MM.1S (cell line): ENCODE measurements around the gene MARCHF6.
"Not testable (repeated sequence)": the region's sequence is repeated elsewhere in the genome, so short reads cannot be mapped to it uniquely, and the experiment has no call there.

Experiments used
- DNase-seq: peaks from one replicate; pipeline ENCODE4 v3.0.0-alpha.2; 2015
- H2AFZ ChIP-seq: fragments of 300-600 bp; sonication (generic); 2 replicates; pipeline ENCODE4 v1.6.0; 2016; ENCODE audit warnings: antibody characterized with exemption, low read length
- H3F3A ChIP-seq: fragments of 300-600 bp; sonication (generic); 2 replicates; pipeline ENCODE4 v1.6.1; 2016; ENCODE audit warnings: mild to moderate bottlenecking, antibody characterized with exemption, low read length, moderate library complexity, mixed read lengths; ENCODE audit not compliant: insufficient read depth
- H3K27ac ChIP-seq: fragments of 300-600 bp; sonication (generic); 2 replicates; pipeline ENCODE4 v1.5.1; 2016; ENCODE audit warnings: mild to moderate bottlenecking, low read length
- H3K27me3 ChIP-seq: fragments of 300-600 bp; sonication (generic); replicated peaks from 2 replicates; pipeline ENCODE4 v1.6.0; 2016; ENCODE audit warnings: low read length; ENCODE audit not compliant: insufficient read depth
- H3K36me3 ChIP-seq: fragments of 300-600 bp; sonication (generic); replicated peaks from 2 replicates; pipeline ENCODE4 v1.6.1; 2016; ENCODE audit warnings: mild to moderate bottlenecking, low read length, mixed read lengths; ENCODE audit not compliant: insufficient read depth
- H3K4me1 ChIP-seq: fragments of 300-600 bp; sonication (generic); 2 replicates; pipeline ENCODE4 v1.6.1; 2016; ENCODE audit warnings: low read length, mixed read lengths
- H3K4me2 ChIP-seq: fragments of 300-600 bp; sonication (generic); 2 replicates; pipeline ENCODE4 v1.6.0; 2016; ENCODE audit warnings: low read depth, low read length
- H3K4me3 ChIP-seq: fragments of 300-600 bp; sonication (generic); 2 replicates; pipeline ENCODE4 v1.5.1; 2016; ENCODE audit warnings: low read length, mixed read lengths
- H3K79me2 ChIP-seq: fragments of 300-600 bp; sonication (generic); 2 replicates; pipeline ENCODE4 v1.6.1; 2016; ENCODE audit warnings: mixed run types, low read length, mixed read lengths
- H3K9ac ChIP-seq: fragments of 300-600 bp; sonication (generic); 2 replicates; pipeline ENCODE4 v1.6.1; 2016; ENCODE audit warnings: low read length, mixed read lengths
- H3K9me2 ChIP-seq: fragments of 300-600 bp; sonication (generic); replicated peaks from 2 replicates; pipeline ENCODE4 v1.6.1; 2016; ENCODE audit warnings: mild to moderate bottlenecking, low read length, mixed read lengths; ENCODE audit not compliant: insufficient read depth
- H3K9me3 ChIP-seq: fragments of 300-600 bp; sonication (generic); replicated peaks from 2 replicates; pipeline ENCODE4 v1.6.1; 2016; ENCODE audit warnings: mild to moderate bottlenecking, low read length, mixed read lengths; ENCODE audit not compliant: insufficient read depth
- H4K20me1 ChIP-seq: fragments of 300-600 bp; sonication (generic); 2 replicates; pipeline ENCODE4 v1.6.1; 2016; ENCODE audit warnings: mild to moderate bottlenecking, low read length, moderate library complexity, mixed read lengths; ENCODE audit not compliant: insufficient read depth
- CTCF ChIP-seq: fragments of 300-600 bp; sonication (generic); IDR thresholded peaks from 2 replicates; pipeline ENCODE4 v1.5.1; 2016; ENCODE audit warnings: antibody characterized with exemption, low read length, mixed read lengths
- EZH2 ChIP-seq: fragments of 300-600 bp; sonication (generic); optimal IDR thresholded peaks from 2 replicates; pipeline ENCODE3; 2017; ENCODE audit warnings: low read depth, mild to moderate bottlenecking, antibody characterized with exemption, low read length, mixed read lengths
- EZH2phosphoT487 ChIP-seq: fragments of 300-600 bp; sonication (generic); IDR thresholded peaks from 2 replicates; pipeline ENCODE4 v1.6.1; 2018; ENCODE audit warnings: antibody characterized with exemption, low read length

MARCHF6 gene

GRCh38 chr5:10370931-10371330, 17.4 kb downstream of the MARCHF6 start:
- H2AFZ ChIP-seq: no peak overlapping the region
- H3K27me3 ChIP-seq: no peaks in the 10 kb centered on the region
- H3K4me3 ChIP-seq: no peak overlapping the region
- H3K9me2 ChIP-seq: no peaks in the 10 kb centered on the region
- H3K4me2 ChIP-seq: no peak overlapping the region
- H3K27ac ChIP-seq: no peak overlapping the region
- H3F3A ChIP-seq: 0 out of 2 replicates have a peak, but pooled peaks cover 3% of the 10 kb centered on the region
- peaks cover 84% of the 10 kb centered on the region for H4K20me1 ChIP-seq
- no peak for DNase-seq
- no peaks in the 10 kb centered on the region for H3K36me3 ChIP-seq
- no peak for TF ChIP-seq CTCF
- TF ChIP-seq EZH2: no peak
- no peak for TF ChIP-seq EZH2phosphoT487
- H3K79me2 ChIP-seq: peaks cover 97% of the 10 kb centered on the region
- H3K9ac ChIP-seq: no peak overlapping the region
- H3K9me3 ChIP-seq: no peaks in the 10 kb centered on the region
- H3K4me1 ChIP-seq: peaks cover 33% of the 10 kb centered on the region

GRCh38 chr5:10371369-10371768, 17.9 kb downstream of the MARCHF6 start:
- H3K36me3 ChIP-seq: not testable (repeated sequence)
- peaks cover 81% of the 10 kb centered on the region for H4K20me1 ChIP-seq

DNA sequence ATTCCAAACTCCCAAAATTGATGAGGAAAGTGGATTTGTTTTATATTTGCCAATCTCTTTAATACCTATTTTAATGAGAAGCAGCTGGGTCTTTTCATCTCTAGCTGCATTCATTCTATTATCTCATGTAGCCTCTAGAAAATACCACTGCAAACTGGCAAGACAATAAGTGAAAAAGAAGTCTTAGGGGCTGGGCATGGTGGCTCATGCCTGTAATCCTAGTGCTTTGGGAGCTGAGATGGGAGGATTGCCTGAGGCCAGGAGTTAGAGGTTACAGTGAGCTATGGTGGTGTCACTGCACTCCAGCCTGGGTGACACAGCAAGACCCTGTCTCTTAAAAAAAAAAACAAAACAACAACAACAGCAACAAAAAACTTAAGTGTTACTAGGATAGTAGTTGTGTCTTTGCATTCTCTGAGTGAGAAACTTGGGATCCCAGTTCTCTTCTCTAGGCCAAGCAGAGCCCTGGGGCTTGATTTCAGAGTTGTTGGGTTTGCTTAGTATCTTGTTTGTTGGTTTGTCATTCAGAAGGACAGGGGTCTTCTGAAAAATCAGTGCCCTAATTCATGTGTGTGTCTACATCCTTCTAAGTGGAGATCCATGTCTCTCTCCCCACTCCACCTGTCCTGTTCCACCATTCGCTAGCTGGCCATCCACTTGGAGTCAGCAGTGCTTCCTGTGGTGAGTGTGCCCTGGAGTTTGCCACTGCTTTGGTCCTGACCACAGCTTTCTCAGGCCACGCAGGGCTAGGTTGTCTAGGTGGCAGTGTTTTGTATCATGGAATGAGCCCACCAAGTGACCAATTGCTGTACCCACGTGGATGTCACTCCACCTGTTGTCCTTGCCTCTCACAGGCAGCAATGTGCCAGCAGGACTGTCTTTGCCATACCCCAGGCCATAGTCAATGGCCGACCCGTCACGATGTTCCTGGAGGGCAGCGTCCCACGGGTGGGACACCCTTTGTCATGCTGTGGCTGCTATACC, 19.5 kb downstream of the MARCHF6 start:
- Histone ChIP-seq H3F3A (0 out of 2 replicates have a peak, but pooled peaks cover 3% of the 10 kb centered on the region), H2AFZ (no peak overlapping the region), H3K27me3 (no peaks in the 10 kb centered on the region), H3K27ac (no peak overlapping the region), H3K4me2 (no peak overlapping the region), H3K79me2 (peaks cover 96% of the 10 kb centered on the region), H3K9me2 (no peaks in the 10 kb centered on the region), H3K9me3 (no peaks in the 10 kb centered on the region), H3K36me3 (0 out of 2 replicates have a peak, but pooled peaks cover 5% of the 10 kb centered on the region), H4K20me1 (peaks cover 78% of the 10 kb centered on the region), H3K9ac (no peak overlapping the region), H3K4me3 (no peak overlapping the region), H3K4me1 (peaks cover 33% of the 10 kb centered on the region)
- DNase-seq: no peak
- no peak for TF ChIP-seq EZH2phosphoT487
- no peak for TF ChIP-seq EZH2
- TF ChIP-seq CTCF: no peak

More at GRCh38 chr5:10371369-10371768, 17.9 kb downstream of the MARCHF6 start:
- H3K4me1 ChIP-seq: peaks cover 33% of the 10 kb centered on the region
- not testable (repeated sequence) for H3K9me2 ChIP-seq, DNase-seq, H3K27ac ChIP-seq, H2AFZ ChIP-seq, H3K9ac ChIP-seq, H3F3A ChIP-seq, H3K27me3 ChIP-seq, H3K9me3 ChIP-seq, H3K4me3 ChIP-seq, H3K4me2 ChIP-seq
- H3K79me2 ChIP-seq: peaks cover 96% of the 10 kb centered on the region
